HG02884 (cell line): Measurements from ENCODE around the gene TPGS2.
A peak's percentile ranks its signal among the peaks of the same experiment; 100 is the strongest.
"Not testable (repeated sequence)": the region's sequence is repeated elsewhere in the genome, so short reads cannot be mapped to it uniquely, and the experiment has no call there.

ENCODE experiments used
- ATAC-seq: cut with Tn5 transposase; IDR thresholded peaks from one replicate; pipeline ENCODE4 v1.9.1; 2021; ENCODE audit warnings: mild to moderate bottlenecking, moderate library complexity; ENCODE audit not compliant: unreplicated experiment

Gene TPGS2

DNA sequence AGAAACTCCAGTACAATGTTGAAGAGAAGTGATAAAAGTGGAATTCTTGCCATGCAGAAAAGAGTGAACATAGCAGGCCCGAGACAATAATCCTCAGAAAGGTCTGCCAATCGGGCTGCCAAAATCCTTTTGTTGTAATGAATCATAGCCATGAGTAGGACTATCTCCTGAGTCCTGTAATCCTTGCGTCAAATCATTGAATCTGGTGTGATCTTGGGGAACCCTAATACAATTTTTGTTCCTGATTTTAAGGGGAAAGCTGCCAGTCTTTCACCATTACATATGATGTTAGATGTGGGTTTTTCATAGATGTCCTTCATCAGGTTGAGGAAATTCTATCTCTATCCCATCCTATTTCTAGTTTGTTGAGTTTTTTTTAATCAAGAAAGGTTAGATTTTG is 2.2 kb downstream of the TPGS2 start:
- no peak for ATAC-seq

DNA sequence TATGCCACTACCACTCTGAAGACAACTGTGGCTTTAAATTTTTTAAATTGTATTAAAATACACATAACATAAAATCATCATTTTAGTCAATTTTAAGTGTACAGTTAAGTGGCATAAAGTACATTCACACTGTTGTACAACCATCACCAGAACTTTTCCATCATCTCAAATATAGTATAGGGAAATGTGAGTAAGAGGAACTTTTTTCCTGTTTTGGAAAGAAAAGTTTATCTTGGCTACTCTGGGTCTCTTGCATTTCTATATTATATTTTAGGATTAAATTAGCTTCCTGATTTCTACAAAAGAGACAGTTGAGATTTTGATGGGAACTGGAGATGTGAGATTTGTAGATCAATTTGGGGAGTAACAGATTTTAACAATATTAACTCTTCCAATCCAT is 3.3 kb downstream of the TPGS2 start:
- ATAC-seq: no peak

- no peak for ATAC-seq
Measured at GRCh38 chr18:36821681-36822080, 7.1 kb downstream of the TPGS2 start.

GRCh38 chr18:36819621-36820020 is 9.2 kb downstream of the TPGS2 start:
- no peak for ATAC-seq

DNA sequence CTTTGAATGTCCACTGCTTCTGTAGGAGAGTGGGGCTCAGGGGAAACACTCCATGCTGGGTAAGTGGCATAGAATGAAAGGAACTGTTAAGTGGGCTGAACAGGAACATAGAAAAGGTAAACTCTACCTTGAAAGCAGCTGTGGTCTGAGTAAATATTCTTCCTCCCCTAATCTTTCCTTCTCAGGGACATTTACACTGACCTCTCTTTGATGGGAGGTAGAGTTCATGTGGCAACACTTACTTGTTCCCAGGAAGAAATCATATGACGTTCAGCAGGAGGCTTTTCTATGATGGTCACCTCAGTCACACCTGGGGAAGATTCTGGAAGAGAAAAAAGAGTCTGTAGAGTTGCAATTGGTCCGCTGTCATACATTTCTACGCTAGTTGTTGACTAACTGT is 10.2 kb downstream of the TPGS2 start:
- ATAC-seq: no peak

GRCh38 chr18:36817039-36817438 is 11.8 kb downstream of the TPGS2 start:
- ATAC-seq: no peak

DNA sequence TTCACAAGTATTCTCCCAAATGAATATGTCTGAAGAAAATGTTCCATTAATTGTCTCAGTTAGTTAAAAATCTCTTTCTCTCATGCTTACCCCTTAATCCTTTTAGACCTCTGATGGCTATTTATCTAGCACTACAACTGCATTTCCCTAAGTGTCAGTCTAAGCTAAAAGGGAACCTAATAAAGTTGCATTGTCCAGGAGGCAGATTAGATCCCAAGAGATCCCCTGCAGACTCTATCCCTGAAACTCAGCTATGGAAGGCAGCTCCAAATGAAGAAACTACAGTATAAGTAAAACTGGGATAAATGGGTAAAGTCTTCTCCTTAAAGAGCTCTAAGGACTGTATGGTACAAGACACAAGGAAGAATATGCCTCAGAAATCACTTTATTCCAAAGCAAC is 12.7 kb downstream of the TPGS2 start:
- not testable (repeated sequence) for ATAC-seq

DNA sequence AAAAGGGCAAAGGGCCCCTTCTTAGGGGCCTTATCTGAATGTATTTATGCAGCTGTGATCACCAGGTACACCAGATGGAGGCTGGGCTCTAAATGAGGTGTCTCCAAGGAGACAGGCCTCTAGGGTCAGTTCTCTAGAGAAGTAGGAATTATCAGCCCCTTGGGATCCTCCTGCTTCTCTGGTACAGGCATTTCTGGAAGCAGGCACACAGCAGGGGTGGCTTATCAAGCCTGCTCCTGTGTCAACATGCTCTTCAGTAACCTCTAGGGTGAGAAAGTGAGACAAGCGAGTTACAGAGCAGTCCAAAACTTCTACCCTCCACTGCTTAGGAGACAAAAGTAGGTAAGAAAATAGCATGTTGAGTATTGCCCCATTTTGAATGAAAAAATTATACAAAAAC is 13.8 kb downstream of the TPGS2 start:
- ATAC-seq: no peak

DNA sequence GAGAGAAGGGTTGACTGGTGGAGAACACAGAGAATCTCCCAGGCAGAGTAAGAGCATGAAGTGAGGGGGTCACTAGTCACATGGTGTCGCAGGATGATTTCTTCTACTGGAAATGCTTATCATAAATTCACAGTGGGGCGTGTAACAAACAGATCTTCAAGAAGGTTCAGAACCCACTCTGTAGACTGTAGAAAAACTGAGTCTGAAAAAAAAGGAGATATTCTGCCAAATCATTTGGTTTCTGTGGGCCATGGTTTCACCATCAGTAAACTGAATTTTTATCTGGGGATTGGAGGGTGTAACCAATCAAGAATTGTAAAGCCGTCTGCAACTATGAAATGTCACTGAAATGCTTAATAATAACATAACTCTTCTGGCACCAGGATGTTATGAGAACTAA is 15.0 kb downstream of the TPGS2 start:
- ATAC-seq: no peak

GRCh38 chr18:36813101-36813775 is 15.6 kb downstream of the TPGS2 start:
- no peak for ATAC-seq

DNA sequence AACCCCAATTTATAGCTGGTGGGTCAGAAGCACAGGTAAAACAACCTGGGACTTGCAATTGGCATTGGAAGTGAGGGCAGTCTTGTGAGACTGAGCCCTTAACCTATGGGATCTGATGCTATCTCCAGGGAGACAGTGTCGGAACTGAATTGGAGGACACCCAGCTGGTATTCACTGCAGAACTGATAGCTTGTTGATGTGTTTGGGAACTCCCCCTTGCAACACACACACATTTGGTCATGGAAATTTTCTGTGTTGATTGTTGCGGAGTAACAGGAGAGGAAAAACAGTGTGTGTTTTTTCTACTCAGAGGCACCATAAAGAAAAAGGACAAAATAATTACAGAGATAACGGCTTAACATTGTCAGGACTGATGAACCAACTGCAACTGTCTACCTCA is 16.1 kb downstream of the TPGS2 start:
- ATAC-seq: no peak

GRCh38 chr18:36811955-36812354 is 16.8 kb downstream of the TPGS2 start:
- ATAC-seq: no peak

- ATAC-seq: no peak
Measured at GRCh38 chr18:36811430-36811829, 17.4 kb downstream of the TPGS2 start.

DNA sequence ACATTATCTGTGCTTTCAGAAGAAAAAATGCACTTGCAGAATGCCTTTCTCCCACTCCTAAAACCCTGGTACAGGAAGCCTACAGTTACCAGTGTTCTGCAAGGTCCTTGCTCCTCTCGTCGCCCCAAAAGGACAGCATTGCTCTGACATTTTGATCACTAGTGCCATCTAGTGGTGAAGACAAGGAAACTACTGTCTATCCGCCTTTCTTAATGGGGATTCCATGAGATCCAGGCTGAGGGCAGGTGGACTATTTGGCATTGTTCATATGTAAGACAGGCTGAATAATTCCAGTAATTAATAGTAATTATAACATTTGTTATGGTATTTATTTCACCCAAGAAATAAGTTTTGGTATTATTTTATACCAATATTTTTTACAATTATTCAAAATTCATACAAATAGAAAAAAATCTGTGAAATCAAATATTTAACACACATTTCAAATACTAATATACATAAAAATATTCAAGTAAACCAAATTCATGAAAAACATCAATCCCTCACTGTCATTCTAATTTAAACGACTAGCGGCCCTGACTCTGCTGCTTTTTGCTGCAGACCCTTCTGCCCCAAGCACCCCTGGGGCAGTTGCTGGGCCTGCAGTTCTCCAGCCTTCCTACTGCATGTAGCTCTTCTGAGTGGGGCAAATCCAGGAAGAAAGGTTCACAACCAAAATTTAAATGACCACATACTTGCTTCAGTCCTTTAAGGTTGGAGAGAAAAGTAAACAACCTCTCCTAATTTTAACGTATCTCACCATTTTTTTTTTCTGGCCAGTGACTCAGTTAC is 19.0 kb downstream of the TPGS2 start:
- peak; percentile 99 for ATAC-seq

DNA sequence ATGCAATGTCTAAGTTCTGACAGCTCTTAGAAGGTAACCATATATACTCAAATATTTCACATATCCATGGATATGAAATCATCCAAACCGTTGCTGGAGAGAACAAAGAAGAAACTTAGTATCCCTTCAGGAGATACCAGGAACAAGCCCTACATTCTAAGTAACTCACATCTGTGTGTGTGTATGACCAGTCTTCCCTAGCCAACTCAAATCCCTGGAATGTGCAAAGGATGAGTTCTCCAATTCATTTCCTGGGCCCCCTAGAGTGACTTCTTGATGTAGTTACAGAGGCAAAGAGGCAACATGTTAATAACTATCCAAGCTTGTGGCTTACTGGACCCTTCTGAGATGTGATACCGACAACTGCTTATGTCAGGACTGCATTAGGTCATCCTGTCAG is 20.1 kb downstream of the TPGS2 start:
- no peak for ATAC-seq

DNA sequence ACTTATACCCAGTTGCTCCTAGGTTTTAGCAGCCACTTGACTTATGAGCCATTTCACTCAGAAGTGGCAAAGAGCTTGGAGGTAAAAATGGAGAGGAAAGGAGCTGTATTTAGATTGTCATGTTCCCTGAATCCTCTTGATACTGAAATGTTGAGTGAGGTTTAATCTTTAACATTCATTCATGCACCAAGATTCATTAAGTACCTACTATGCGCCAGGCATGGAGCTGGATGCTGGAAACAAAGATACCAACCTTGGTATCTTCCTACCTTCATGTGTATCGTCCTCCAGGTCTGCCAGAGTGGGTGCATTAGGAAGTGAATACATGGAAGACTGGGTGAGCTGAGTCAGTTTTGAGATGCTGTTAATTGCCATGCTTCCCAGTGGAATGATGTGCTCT is 23.7 kb downstream of the TPGS2 start:
- no peak for ATAC-seq

GRCh38 chr18:36798738-36799473 is 29.9 kb downstream of the TPGS2 start:
- no peak for ATAC-seq

DNA sequence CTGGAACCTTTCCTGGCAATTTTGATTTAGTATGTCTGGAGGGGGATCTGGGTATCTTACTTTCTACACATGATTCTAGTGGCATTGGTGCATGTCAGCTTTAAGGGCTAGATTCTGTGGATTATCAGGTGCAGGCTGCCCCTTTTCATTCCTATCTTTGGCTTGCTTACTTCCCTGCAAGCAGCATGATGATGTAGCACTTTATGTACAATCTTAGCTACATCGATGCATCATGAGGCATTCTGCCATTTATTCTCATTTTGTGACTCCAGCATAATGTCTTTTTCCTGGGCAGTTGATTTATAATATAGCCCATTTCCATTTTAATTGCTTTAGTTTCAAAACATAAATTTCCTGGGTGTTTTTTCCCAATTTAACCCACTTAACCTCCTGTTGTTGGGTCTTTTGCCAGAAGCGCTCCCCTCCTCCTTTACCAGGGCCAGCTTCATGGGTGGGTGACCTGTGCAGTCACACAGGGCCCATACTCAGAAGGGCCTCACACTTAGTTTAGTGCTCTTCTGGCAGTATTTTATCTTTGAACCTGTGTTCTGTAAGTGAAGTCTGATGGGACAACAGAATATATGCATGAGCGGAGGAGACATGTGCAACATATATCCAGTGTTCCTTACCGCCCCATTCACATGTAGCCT is 36.0 kb downstream of the TPGS2 start:
- no peak for ATAC-seq

DNA sequence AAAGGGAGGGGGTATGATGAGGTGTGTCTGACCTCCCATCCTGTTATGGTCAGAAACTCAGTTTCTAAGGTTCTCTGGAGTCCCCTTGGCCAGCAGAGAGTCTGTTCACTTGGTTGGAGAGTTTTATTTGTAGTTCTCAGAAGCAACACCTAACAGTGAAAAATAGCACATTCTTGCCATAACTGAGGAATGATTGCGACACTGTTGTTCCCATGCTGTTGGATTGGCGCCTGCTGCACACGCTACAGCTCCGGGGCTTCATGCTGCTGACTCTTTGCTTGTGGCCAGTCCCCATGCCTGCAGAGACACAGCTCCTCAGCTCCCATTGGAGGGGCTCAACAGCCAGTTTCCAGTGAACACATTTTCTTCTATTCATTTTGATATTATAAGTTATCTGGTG is 42.1 kb downstream of the TPGS2 start:
- ATAC-seq: no peak

DNA sequence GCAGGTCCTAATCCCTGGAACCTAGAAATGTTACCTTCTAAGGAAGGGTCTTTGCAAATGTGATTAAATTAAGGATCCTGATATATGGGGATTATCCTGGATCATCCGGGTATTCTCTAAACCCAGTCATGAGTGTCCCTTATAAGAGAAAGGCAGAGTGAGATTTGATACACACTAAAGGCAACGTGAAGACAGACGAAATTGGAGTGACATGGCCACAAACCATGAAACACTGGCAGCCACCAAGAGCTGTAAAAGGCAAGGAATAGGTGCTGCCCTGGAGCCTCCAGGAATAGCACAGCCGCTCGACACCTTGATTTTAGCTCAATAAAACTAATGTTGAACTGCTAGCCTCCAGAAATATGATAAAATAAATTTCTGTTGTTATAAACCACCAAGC is 45.0 kb downstream of the TPGS2 start:
- ATAC-seq: no peak

- ATAC-seq: no peak
Measured at GRCh38 chr18:36782710-36783109, 46.1 kb downstream of the TPGS2 start.
